K562 (cell line): ENCODE results near the gene RHBDL3. TPM values are rescaled to one million over a fixed set of nuclear protein-coding genes. Genes with fewer than 3 reads are reported as not detected.
A peak's percentile ranks its signal among the peaks of the same experiment; 100 is the strongest.

Experiments
- ATAC-seq: fragments of 200-7000 bp; cut with Tn5 transposase; 3 replicates; pipeline ENCODE4 v1.9.1; 2020; ENCODE audit warnings: moderate library complexity
- BruUV-seq: library from RNA; stranded (reverse); fragments of 400-500 nt; replicated peaks from 2 replicates; lab custom pipeline; 2021; lab: Mats Ljungman, UMichigan
- CTCF ChIA-PET: fragments of 300-600 bp; formaldehyde crosslinking; extraction: SDS; loops from one replicate; lab custom pipeline; 2021; ENCODE audit warnings: low intra/inter-chr PET ratio; lab: Yijun Ruan, JAX
- POLR2A ChIA-PET: fragments of 300-600, 350-650 bp; sonication (Branson Sonifier 250); formaldehyde crosslinking; extraction: SDS; loops from one replicate; lab custom pipeline; 2021; ENCODE audit warnings: antibody characterized with exemption, inconsistent platforms; lab: Yijun Ruan, JAX
- DNase-seq, 4 experiments: peaks; one replicate each; pipeline versions ENCODE4 v3.0.0 to v3.0.0-alpha.2; 2011 to 2018; ENCODE audit warnings: low spot score in 3 of 4, mixed read lengths in 3 of 4; ENCODE audit errors: extremely low read depth in 1 of 4
- FAIRE-seq: peaks from 2 replicates; lab custom pipeline; 2011; peaks lifted over from hg19 to GRCh38; lab: Jason Lieb, UNC
- H2AFZ ChIP-seq: 2 replicates; pipeline ENCODE4 v1.6.0; 2011; ENCODE audit warnings: low read depth, low read length, control low read depth, inconsistent platforms
- H3K27ac ChIP-seq: fragments of 200-600 bp; 3 replicates; pipeline ENCODE4 v1.8.0; 2011; ENCODE audit warnings: low read depth, mild to moderate bottlenecking, control low read depth, inconsistent platforms, low read length, moderate library complexity, mixed read lengths; ENCODE audit errors: extremely low read depth
- H3K27me3 ChIP-seq, 2 experiments: fragments of 300-600 bp in 1 of 2; 2 replicates in 1 of 2; 3 replicates in 1 of 2; pipeline versions ENCODE4 v1.6.0 to v1.8.0; 2011; ENCODE audit warnings: inconsistent platforms in 2 of 2, low read length in 2 of 2, mild to moderate bottlenecking in 1 of 2, mixed read lengths in 1 of 2, moderate library complexity in 1 of 2; ENCODE audit not compliant: control insufficient read depth in 2 of 2, insufficient read depth in 2 of 2
- H3K36me3 ChIP-seq: fragments of 300-600 bp; 3 replicates; pipeline ENCODE4 v1.8.0; 2011; ENCODE audit warnings: mild to moderate bottlenecking, low read length, inconsistent platforms; ENCODE audit not compliant: control insufficient read depth, insufficient read depth
- H3K4me1 ChIP-seq, 2 experiments: fragments of 200-600 bp in 1 of 2; replicated peaks in 1 of 2; 2 replicates in 1 of 2; 3 replicates in 1 of 2; pipeline versions ENCODE4 v1.5.1 to v1.8.0; 2011; ENCODE audit warnings: inconsistent platforms in 2 of 2, low read length in 2 of 2, mild to moderate bottlenecking in 1 of 2, mixed read lengths in 1 of 2, moderate library complexity in 1 of 2; ENCODE audit not compliant: control insufficient read depth in 2 of 2, insufficient read depth in 2 of 2
- H3K4me2 ChIP-seq: 2 replicates; pipeline ENCODE4 v1.6.1; 2011; ENCODE audit warnings: low read length, control low read depth, inconsistent platforms, mixed read lengths; ENCODE audit not compliant: insufficient read depth
- H3K4me3 ChIP-seq: fragments of 200-600 bp; sonication (generic), shearing (Covaris generic); 2 replicates; pipeline ENCODE4 v1.5.1; 2016; ENCODE audit warnings: control low read depth, inconsistent platforms
- H3K79me2 ChIP-seq: fragments of 200-600 bp; 3 replicates; pipeline ENCODE4 v1.8.0; 2011; ENCODE audit warnings: low read length, inconsistent platforms; ENCODE audit not compliant: control insufficient read depth, insufficient read depth
- H3K9ac ChIP-seq, 2 experiments: 2 replicates each; pipeline versions ENCODE4 v1.6.0 to v1.6.1; 2011; ENCODE audit warnings: low read depth in 2 of 2, low read length in 2 of 2, control low read depth in 1 of 2, inconsistent platforms in 1 of 2, mild to moderate bottlenecking in 1 of 2, mixed read lengths in 1 of 2; ENCODE audit not compliant: insufficient read depth in 1 of 2
- H3K9me1 ChIP-seq: one replicate; pipeline ENCODE4 v1.6.0; 2011; ENCODE audit warnings: inconsistent platforms, mild to moderate bottlenecking, low read length, moderate library complexity; ENCODE audit not compliant: control insufficient read depth, insufficient read depth
- H3K9me3 ChIP-seq: replicated peaks from 2 replicates; pipeline ENCODE4 v1.5.1; 2011; ENCODE audit warnings: low read depth, low read length, inconsistent platforms; ENCODE audit not compliant: control insufficient read depth, insufficient read depth
- H4K20me1 ChIP-seq: replicated peaks from 2 replicates; pipeline ENCODE4 v1.6.1; 2011; ENCODE audit warnings: low read length, inconsistent platforms, mixed read lengths; ENCODE audit not compliant: control insufficient read depth, insufficient read depth
- CEBPG ChIP-seq, 3 experiments: fragments of 200-800 bp in 1 of 3; sonication (Bioruptor generic) in 1 of 3; sonication (generic) in 1 of 3; formaldehyde crosslinking in 1 of 3; IDR thresholded peaks in 2 of 3; conservative IDR thresholded peaks in 1 of 3; 2 replicates each; pipeline versions ENCODE4 v1.6.1 to v1.8.0; 2016 to 2022; ENCODE audit warnings: missing compliant biosample characterization in 2 of 3, missing genetic modification characterization in 2 of 3, mild to moderate bottlenecking in 1 of 3, missing genetic modification reagents in 1 of 3
- EWSR1 ChIP-seq: fragments of 450-650 bp; IDR thresholded peaks from 2 replicates; pipeline ENCODE4 v1.6.1; 2018; ENCODE audit warnings: borderline replicate concordance, mild to moderate bottlenecking, low read depth, moderate library complexity; ENCODE audit not compliant: partially characterized antibody
- ID3 ChIP-seq, 2 experiments: fragments of 250-450 bp in 1 of 2; fragments of 450-650 bp in 1 of 2; sonication (Bioruptor Pico) in 1 of 2; IDR thresholded peaks; 2 replicates each; pipeline versions ENCODE4 v1.6.1 to v1.8.0; 2016 to 2021; ENCODE audit warnings: mild to moderate bottlenecking in 2 of 2, moderate library complexity in 2 of 2, missing compliant biosample characterization in 1 of 2, missing genetic modification characterization in 1 of 2
- L3MBTL2 ChIP-seq: fragments of 450-650 bp; IDR thresholded peaks from 2 replicates; pipeline ENCODE4 v1.6.1; 2016; ENCODE audit warnings: mild to moderate bottlenecking, moderate library complexity
- MAX ChIP-seq: sonication (generic); formaldehyde crosslinking; IDR thresholded peaks from 2 replicates; pipeline ENCODE4 v1.9.0; 2022; ENCODE audit warnings: mild to moderate bottlenecking, missing genetic modification reagents
- NFIC ChIP-seq: fragments of 450-650 bp; IDR thresholded peaks from 2 replicates; pipeline ENCODE4 v1.6.1; 2017; ENCODE audit warnings: mild to moderate bottlenecking, inconsistent platforms
- NFIX ChIP-seq: fragments of 250-450 bp; sonication (Bioruptor Pico); IDR thresholded peaks from 2 replicates; pipeline ENCODE4 v1.4.0; 2020; ENCODE audit warnings: low read depth, mild to moderate bottlenecking, moderate library complexity
- POLR2G ChIP-seq: fragments of 200-400 bp; formaldehyde crosslinking; IDR thresholded peaks from 2 replicates; pipeline ENCODE4 v1.6.1; 2017; ENCODE audit warnings: low read depth, mild to moderate bottlenecking, antibody characterized with exemption, low read length, moderate library complexity
- SIN3A ChIP-seq, 2 experiments: fragments of 150-350 bp in 1 of 2; IDR thresholded peaks; 2 replicates each; pipeline ENCODE4 v1.6.1; 2011 to 2016; ENCODE audit warnings: borderline replicate concordance in 2 of 2, low read depth in 2 of 2, low read length in 2 of 2, mild to moderate bottlenecking in 2 of 2, moderate library complexity in 2 of 2; ENCODE audit not compliant: control insufficient read depth in 1 of 2
- ZBTB9 ChIP-seq: fragments of 450-650 bp; formaldehyde crosslinking; IDR thresholded peaks from 2 replicates; pipeline ENCODE4 v1.4.0; 2020; ENCODE audit warnings: mild to moderate bottlenecking, moderate library complexity
- ZNF696 ChIP-seq: fragments of 250-450 bp; sonication (Bioruptor Pico); conservative IDR thresholded peaks from 2 replicates; pipeline ENCODE4 v1.4.0; 2020; ENCODE audit warnings: mild to moderate bottlenecking, moderate library complexity
- ZNF830 ChIP-seq: fragments of 250-450 bp; sonication (Bioruptor Pico); IDR thresholded peaks from 2 replicates; pipeline ENCODE4 v1.5.0; 2021; ENCODE audit warnings: mild to moderate bottlenecking
- WGBS: fragments of 100-300 bp; shearing (Covaris generic); methylation state at CpG from one replicate; pipeline ENCODE4 v1.1.6; 2016; ENCODE audit warnings: low coverage, mixed read lengths; ENCODE audit not compliant: insufficient coverage; ENCODE audit errors: missing lambda C conversion rate; 5-methylcytosine and 5-hydroxymethylcytosine counted together
- in situ Hi-C: fragments of 300-500 bp; cut with MboI; formaldehyde crosslinking; loops from 4 replicates; pipeline ENCODE4 v1.15.0; 2018; ENCODE audit warnings: inconsistent platforms, mixed read lengths
- intact Hi-C: fragments of 100-400 bp; cut with micrococcal nuclease; formaldehyde crosslinking; loops from 2 replicates; pipeline ENCODE4 v1.14.2; 2022
- polyA plus RNA-seq, 8 experiments: library from polyadenylated mRNA; depleted of rRNA in 4 of 8; stranded (reverse) in 5 of 8; unstranded in 3 of 8; fragments of >200 nt; fragmentation: Nextera tagmentation in 2 of 8; fragmentation: Illumina TruSeq in 1 of 8; extraction: Ambion mirVana in 2 of 8; extraction: Trizol in 1 of 8; gene quantifications; 2 replicates each; pipeline versions ENCODE4 v1.2.1 to v1.2.3, GENCODE V29; 2011 to 2014; ENCODE audit warnings: inconsistent platforms in 1 of 8, missing spikeins in 1 of 8
- total RNA-seq, 7 experiments: library from RNA; depleted of rRNA in 6 of 7; stranded (reverse); fragments of >200 nt in 6 of 7; fragmentation: Illumina TruSeq in 2 of 7; extraction: Trizol in 2 of 7; gene quantifications; 2 replicates each; pipeline versions ENCODE4 v1.2.1 to v1.2.3, GENCODE V29; 2011 to 2021; ENCODE audit warnings: low replicate concordance in 1 of 7

Gene RHBDL3
- total and polyA plus RNA-seq, 9 of the 15 experiments (the other 6 are each of a cell fraction or from before 2014, with no cell fraction given): 0.06 to 0.31 (median 0.09) TPM; not detected in 4

GRCh38 chr17:32333187-32333586 is 67.6 kb downstream of the RHBDL3 start:
- Histone ChIP-seq H3K4me3 (no peak overlapping the region), H2AFZ (no peak overlapping the region), H3K4me1 (peaks cover 0 to 4% of the 10 kb centered on the region in 2 experiments; a peak in 1 of 5 replicates), H3K36me3 (peaks cover 9% of the 10 kb centered on the region; the same call in 2 of the 3 replicates), H3K9me1 (no peaks in the 10 kb centered on the region)
- intact Hi-C loops: no loop called here
- TF ChIP-seq SIN3A (IDR thresholded peaks at IDR 0.05; ENCODE audit: borderline replicate concordance in 2 of 2, control insufficient read depth in 1 of 2, low read depth in 2 of 2, low read length in 2 of 2): no peak
- TF ChIP-seq NFIC: peak; percentile 99
- peak; percentile 98 for TF ChIP-seq NFIX (CRISPR knock-in tag)
- TF ChIP-seq, all 486 proteins: peak for 2
- H3K9ac ChIP-seq: no peak overlapping the region
- H3K9me3 ChIP-seq: no peaks in the 10 kb centered on the region
- WGBS: 71% methylated on average over 2 of the region's 2 CpGs
- no peaks in the 10 kb centered on the region for H4K20me1 ChIP-seq
- in situ Hi-C loops: no loop called here
- ChIA-PET CTCF (no interaction called here), POLR2A (interaction anchor here (0.6 to 1.3 kb wide), 4 partner anchors 13 to 71 kb away, joined by 3 to 5 read pairs (median 4); no protein-coding TSS in a partner anchor)
- no peaks in the 10 kb centered on the region for H3K27me3 ChIP-seq
- no peak overlapping the region for H3K27ac ChIP-seq
- FAIRE-seq (no peak), DNase-seq (no peak), ATAC-seq (no peak)
- BruUV-seq: no TSS peak
- H3K79me2 ChIP-seq: no peaks in the 10 kb centered on the region
- H3K4me2 ChIP-seq: no peak overlapping the region

GRCh38 chr17:32335046-32335445 is 69.4 kb downstream of the RHBDL3 start:
- POLR2A ChIA-PET: interaction anchor here (1.4 kb wide), 1 partner anchor 8 kb away, joined by 3 read pairs; no protein-coding TSS in a partner anchor
- ATAC-seq: no peak
- no peak for TF ChIP-seq ZNF830 (CRISPR knock-in tag)
- no peak for TF ChIP-seq ZBTB9 (CRISPR knock-in tag)
- no peak for TF ChIP-seq CEBPG (CRISPR knock-in tag; IDR thresholded peaks at IDR 0.05)
- TF ChIP-seq CEBPG (tag; conservative IDR thresholded peaks at IDR 0.05 in 1 of 2, IDR thresholded peaks at IDR 0.05 in 1 of 2): no peak
- TF ChIP-seq MAX: no peak
- no peak for TF ChIP-seq ZNF696
- no peak for TF ChIP-seq POLR2G
- no peak for TF ChIP-seq ID3 (CRISPR knock-in tag; IDR thresholded peaks at IDR 0.05)
- TF ChIP-seq ID3 (tag; IDR thresholded peaks at IDR 0.05): no peak
- TF ChIP-seq L3MBTL2: no peak
- no peak for TF ChIP-seq EWSR1

More at GRCh38 chr17:32335046-32335445, 69.4 kb downstream of the RHBDL3 start:
- H2AFZ ChIP-seq: no peak overlapping the region
- intact Hi-C loops (no loop called here), in situ Hi-C loops (no loop called here)
- no peaks in the 10 kb centered on the region for H4K20me1 ChIP-seq
- H3K27ac ChIP-seq: no peak overlapping the region
- H3K9me1 ChIP-seq: no peaks in the 10 kb centered on the region
- FAIRE-seq (no peak), DNase-seq (no peak)
- H3K27me3 ChIP-seq: no peaks in the 10 kb centered on the region
- H3K4me2 ChIP-seq: no peak overlapping the region
- peaks cover 0 to 4% of the 10 kb centered on the region in 2 experiments; a peak in 1 of 5 replicates for H3K4me1 ChIP-seq
- CTCF ChIA-PET: interaction anchor here (0.9 kb wide), 1 partner anchor 12 kb away, joined by 3 read pairs; no protein-coding TSS in a partner anchor
- H3K9me3 ChIP-seq: no peaks in the 10 kb centered on the region
- no peak overlapping the region for H3K9ac ChIP-seq
- H3K4me3 ChIP-seq: no peak overlapping the region
- BruUV-seq: no TSS peak
- no peaks in the 10 kb centered on the region for H3K79me2 ChIP-seq
- peaks cover 13% of the 10 kb centered on the region; the same call in 2 of the 3 replicates for H3K36me3 ChIP-seq
